Bronchus fibroblast of lung (primary cell): ENCODE measurements around the gene ARHGAP20. TPM values are rescaled to one million over a fixed set of nuclear protein-coding genes. Genes with fewer than 3 reads are reported as not detected.

Experiments
- total RNA-seq: library from RNA; depleted of rRNA; stranded (reverse); fragments of >200 nt; gene quantifications from 2 replicates; pipeline ENCODE4 v1.2.3, GENCODE V29; 2015

The ARHGAP20 gene, protein sequence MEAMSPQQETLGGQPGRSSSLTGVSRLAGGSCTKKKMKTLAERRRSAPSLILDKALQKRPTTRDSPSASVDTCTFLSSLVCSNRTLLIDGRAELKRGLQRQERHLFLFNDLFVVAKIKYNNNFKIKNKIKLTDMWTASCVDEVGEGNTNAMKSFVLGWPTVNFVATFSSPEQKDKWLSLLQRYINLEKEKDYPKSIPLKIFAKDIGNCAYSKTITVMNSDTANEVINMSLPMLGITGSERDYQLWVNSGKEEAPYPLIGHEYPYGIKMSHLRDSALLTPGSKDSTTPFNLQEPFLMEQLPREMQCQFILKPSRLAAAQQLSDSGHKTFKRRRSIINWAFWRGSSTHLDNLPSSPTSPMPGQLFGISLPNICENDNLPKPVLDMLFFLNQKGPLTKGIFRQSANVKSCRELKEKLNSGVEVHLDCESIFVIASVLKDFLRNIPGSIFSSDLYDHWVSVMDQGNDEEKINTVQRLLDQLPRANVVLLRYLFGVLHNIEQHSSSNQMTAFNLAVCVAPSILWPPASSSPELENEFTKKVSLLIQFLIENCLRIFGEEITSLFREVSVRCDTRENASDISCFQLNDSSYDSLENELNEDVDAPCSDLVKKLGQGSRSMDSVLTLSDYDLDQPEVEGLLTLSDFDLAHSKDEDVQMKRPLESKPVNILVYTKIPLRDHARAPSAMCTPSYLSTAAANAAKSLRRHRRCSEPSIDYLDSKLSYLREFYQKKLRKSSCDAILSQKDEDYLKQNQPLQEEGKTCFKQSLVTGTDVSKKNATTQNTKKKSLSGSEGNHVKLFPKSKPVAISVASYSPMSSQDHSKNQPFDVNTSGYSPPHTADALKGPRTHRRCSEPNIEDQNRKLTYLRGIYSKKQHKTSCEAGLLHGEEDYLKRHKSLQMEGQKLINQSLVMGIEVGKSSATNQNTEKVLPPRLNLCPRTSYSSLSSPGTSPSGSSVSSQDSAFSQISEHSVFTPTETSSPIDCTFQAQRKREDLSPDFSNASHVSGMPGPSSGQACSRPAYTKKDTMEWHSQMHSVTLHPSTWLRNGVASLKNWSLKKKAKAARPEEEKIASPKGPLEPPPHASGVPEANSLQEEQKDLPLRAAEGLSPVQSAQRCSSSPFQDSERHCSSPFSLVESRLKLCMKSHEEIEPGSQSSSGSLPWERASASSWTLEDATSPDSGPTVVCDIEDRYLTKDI
- 0.59 and 1.0 TPM in 2 replicates for total RNA-seq

GRCh38 chr11:110711776-110712658, at the start of gene ARHGAP20:
TSS of gene ARHGAP20 (minus strand) at chr11:110712437. CDS start at chr11:110712231, 206 bp downstream.

